Lower leg skin (tissue), 3 donors: Measurements from ENCODE around the gene RRAGC.

Source experiments
- POLR2A ChIP-seq, 2 donors: fragments of 450-650 bp; IDR thresholded peaks; one replicate each; pipeline ENCODE4 v1.6.1; 2016 to 2017; ENCODE audit warnings: antibody characterized with exemption in 2 of 2, mild to moderate bottlenecking in 1 of 2, moderate library complexity in 1 of 2
- TF ChIP-seq, protein P1 (sequence below), 3 donors: fragments of 450-650 bp; IDR thresholded peaks; one replicate each; pipeline ENCODE4 v1.5.1; 2016; ENCODE audit warnings: antibody characterized with exemption in 3 of 3, mild to moderate bottlenecking in 3 of 3, moderate library complexity in 2 of 3

DNA sequence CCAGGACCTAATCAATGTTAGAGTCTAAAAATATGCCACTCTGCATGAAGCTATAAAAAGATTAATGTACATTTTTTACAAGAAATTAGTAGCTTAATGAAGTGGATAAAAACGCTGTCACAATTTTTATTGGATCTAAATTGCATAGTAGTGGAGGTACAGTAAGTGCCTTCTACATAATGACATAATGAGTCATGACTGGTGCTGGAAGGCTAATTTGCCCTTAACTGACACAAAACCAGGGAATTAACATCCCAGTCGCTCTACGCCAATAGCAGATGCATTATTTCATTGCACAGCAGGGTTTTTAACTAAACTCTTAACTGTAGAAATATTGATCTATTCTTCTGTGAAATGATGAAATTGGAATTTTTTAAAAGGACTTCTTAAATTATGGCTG lies 33.3 kb downstream of the RRAGC start:
- TF ChIP-seq, protein P1, sequence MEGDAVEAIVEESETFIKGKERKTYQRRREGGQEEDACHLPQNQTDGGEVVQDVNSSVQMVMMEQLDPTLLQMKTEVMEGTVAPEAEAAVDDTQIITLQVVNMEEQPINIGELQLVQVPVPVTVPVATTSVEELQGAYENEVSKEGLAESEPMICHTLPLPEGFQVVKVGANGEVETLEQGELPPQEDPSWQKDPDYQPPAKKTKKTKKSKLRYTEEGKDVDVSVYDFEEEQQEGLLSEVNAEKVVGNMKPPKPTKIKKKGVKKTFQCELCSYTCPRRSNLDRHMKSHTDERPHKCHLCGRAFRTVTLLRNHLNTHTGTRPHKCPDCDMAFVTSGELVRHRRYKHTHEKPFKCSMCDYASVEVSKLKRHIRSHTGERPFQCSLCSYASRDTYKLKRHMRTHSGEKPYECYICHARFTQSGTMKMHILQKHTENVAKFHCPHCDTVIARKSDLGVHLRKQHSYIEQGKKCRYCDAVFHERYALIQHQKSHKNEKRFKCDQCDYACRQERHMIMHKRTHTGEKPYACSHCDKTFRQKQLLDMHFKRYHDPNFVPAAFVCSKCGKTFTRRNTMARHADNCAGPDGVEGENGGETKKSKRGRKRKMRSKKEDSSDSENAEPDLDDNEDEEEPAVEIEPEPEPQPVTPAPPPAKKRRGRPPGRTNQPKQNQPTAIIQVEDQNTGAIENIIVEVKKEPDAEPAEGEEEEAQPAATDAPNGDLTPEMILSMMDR (IDR thresholded peaks at IDR 0.05) = no peak
- TF ChIP-seq POLR2A (IDR thresholded peaks at IDR 0.05) = no peak
